ENCODE results near the gene ACIN1.

DNA sequence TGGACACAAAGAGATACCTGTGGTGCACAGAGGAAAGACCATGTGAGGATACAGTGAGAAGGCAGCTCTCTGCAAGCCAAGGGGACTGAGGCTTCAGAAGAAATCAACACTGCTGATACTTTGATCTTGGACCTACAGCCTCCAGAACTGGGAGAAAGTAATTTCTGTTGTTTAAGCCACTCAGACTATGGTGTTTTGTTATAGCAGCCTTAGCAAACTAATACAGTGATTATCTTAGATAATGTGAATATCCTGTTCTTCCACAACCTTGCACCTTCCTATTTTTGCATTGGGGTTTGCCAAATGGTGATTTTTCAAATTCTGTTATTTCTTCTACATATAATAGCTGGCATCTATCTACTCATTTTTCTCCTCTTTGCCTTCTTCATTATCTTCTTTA is 76.8 kb downstream of the ACIN1 start:
- TF ChIP-seq CTCF (IDR thresholded peaks at IDR 0.05) (no peak), EZH2phosphoT487 (IDR thresholded peaks at IDR 0.05) (no peak)

All from neural progenitor cell (in vitro differentiated cells).